CD4-positive, CD25-positive, alpha-beta regulatory T cell (primary cell): Measurements from ENCODE around the gene USP54. TPM values are rescaled to one million over a fixed set of nuclear protein-coding genes. Genes with fewer than 3 reads are reported as not detected.

Experiments used
- ATAC-seq, 2 donors: fragments of 150-1000 bp; cut with Tn5 transposase; one replicate each; pipeline ENCODE4 v1.10.0; 2021; ENCODE audit warnings: low read depth in 2 of 2, moderate number of reproducible peaks in 2 of 2, moderate library complexity in 1 of 2
- DNase-seq, 3 donors: peaks; one replicate each; pipeline versions ENCODE4 v3.0.0 to v3.0.0-alpha.2; 2012 to 2022; ENCODE audit warnings: mixed read lengths in 1 of 3
- H3K27ac ChIP-seq: one replicate; pipeline ENCODE4 v1.7.0; 2013; ENCODE audit warnings: mild to moderate bottlenecking, low read length; ENCODE audit not compliant: insufficient read depth, poor library complexity, severe bottlenecking
- H3K27me3 ChIP-seq: one replicate; pipeline ENCODE4 v1.7.0; 2013; ENCODE audit warnings: low read length; ENCODE audit not compliant: control insufficient read depth, insufficient read depth
- H3K36me3 ChIP-seq: one replicate; pipeline ENCODE4 v1.7.0; 2013; ENCODE audit warnings: mild to moderate bottlenecking, low read length, moderate library complexity; ENCODE audit not compliant: control insufficient read depth, insufficient read depth
- H3K4me1 ChIP-seq: 2 replicates; pipeline ENCODE4 v1.7.0; 2013; ENCODE audit warnings: mild to moderate bottlenecking, low read length; ENCODE audit not compliant: insufficient read depth, control insufficient read depth, poor library complexity, severe bottlenecking
- H3K4me3 ChIP-seq: one replicate; pipeline ENCODE4 v1.7.0; 2013; ENCODE audit warnings: low read depth, mild to moderate bottlenecking, low read length, moderate library complexity
- H3K9me3 ChIP-seq, 2 experiments: 1 replicate in 1 of 2; 2 replicates in 1 of 2; pipeline ENCODE4 v1.7.0; 2013; ENCODE audit warnings: low read length in 2 of 2, mild to moderate bottlenecking in 1 of 2, moderate library complexity in 1 of 2; ENCODE audit not compliant: control insufficient read depth in 2 of 2
- H3K27ac Mint-ChIP-seq, 3 donors: one replicate each; pipeline ENCODE4 v1.8.0; 2020 to 2022; ENCODE audit warnings: mild to moderate bottlenecking in 3 of 3, mixed read lengths in 3 of 3, moderate library complexity in 2 of 3
- H3K27me3 Mint-ChIP-seq: one replicate; pipeline ENCODE4 v1.8.0; 2022; ENCODE audit warnings: mild to moderate bottlenecking, mixed read lengths
- H3K36me3 Mint-ChIP-seq: one replicate; pipeline ENCODE4 v1.8.0; 2020; ENCODE audit warnings: mixed read lengths
- H3K4me1 Mint-ChIP-seq, 4 donors: one replicate each; pipeline ENCODE4 v1.8.0; 2020 to 2022; ENCODE audit warnings: mixed read lengths in 4 of 4, mild to moderate bottlenecking in 1 of 4
- H3K4me3 Mint-ChIP-seq, 4 donors: one replicate each; pipeline ENCODE4 v1.8.0; 2020 to 2022; ENCODE audit warnings: mild to moderate bottlenecking in 4 of 4, mixed read lengths in 4 of 4, moderate library complexity in 3 of 4
- H3K9me3 Mint-ChIP-seq, 7 donors: one replicate each; pipeline ENCODE4 v1.8.0; 2020 to 2022; ENCODE audit warnings: mixed read lengths in 7 of 7, mild to moderate bottlenecking in 3 of 7, moderate library complexity in 2 of 7
- polyA plus RNA-seq, 4 donors: library from polyadenylated mRNA; unstranded; fragments of 300-500 nt; fragmentation: Illumina TruSeq; gene quantifications; one replicate each; pipeline ENCODE4 v1.2.3, GENCODE V29; 2021
- total RNA-seq: library from RNA; stranded (reverse); gene quantifications from one replicate; pipeline ENCODE4 v1.2.3, GENCODE V29; 2022

The USP54 gene
- total and polyA plus RNA-seq, 5 donors from 2014 or later: 0.84 to 4.2 (median 1.1) TPM

- H3K36me3 Mint-ChIP-seq: no peaks in the 10 kb centered on the region
- H3K27ac Mint-ChIP-seq: peak overlapping the region in 1 of 3 donors; percentile 7
- no peak overlapping the region for H3K4me3 Mint-ChIP-seq
Observed at GRCh38 chr10:73601486-73601921, 10.4 kb upstream of the USP54 start.

GRCh38 chr10:73597346-73597745, 6.2 kb upstream of the USP54 start:
- Mint-ChIP-seq H3K27me3 (no peaks in the 10 kb centered on the region), H3K36me3 (no peaks in the 10 kb centered on the region), H3K4me3 (no peak overlapping the region), H3K4me1 (peaks cover 0 to 6% (median 4%) of the 10 kb centered on the region in 4 donors), H3K9me3 (no peaks in the 10 kb centered on the region), H3K27ac (no peak overlapping the region)
- no peak for DNase-seq
- Histone ChIP-seq H3K4me1 (no peaks in the 10 kb centered on the region), H3K27me3 (no peaks in the 10 kb centered on the region), H3K9me3 (no peaks in the 10 kb centered on the region), H3K36me3 (no peaks in the 10 kb centered on the region), H3K27ac (no peak overlapping the region), H3K4me3 (no peak overlapping the region)
- no peak for ATAC-seq

More at GRCh38 chr10:73601486-73601921, 10.4 kb upstream of the USP54 start:
- Histone ChIP-seq H3K4me3 (no peak overlapping the region), H3K4me1 (no peaks in the 10 kb centered on the region), H3K9me3 (no peaks in the 10 kb centered on the region), H3K36me3 (no peaks in the 10 kb centered on the region), H3K27me3 (no peaks in the 10 kb centered on the region), H3K27ac (no peak overlapping the region)
- H3K9me3 Mint-ChIP-seq: no peaks in the 10 kb centered on the region
- DNase-seq (no peak), ATAC-seq (no peak)
- H3K27me3 Mint-ChIP-seq: no peaks in the 10 kb centered on the region
- no peaks in the 10 kb centered on the region for H3K4me1 Mint-ChIP-seq

GRCh38 chr10:73593812-73594211, 2.7 kb upstream of the USP54 start:
- no peak for DNase-seq
- no peak overlapping the region for H3K4me3 Mint-ChIP-seq

GRCh38 chr10:73593110-73593509, 2.0 kb upstream of the USP54 start:
- no peaks in the 10 kb centered on the region for H3K27me3 ChIP-seq
- H3K36me3 ChIP-seq: no peaks in the 10 kb centered on the region
- Mint-ChIP-seq H3K27me3 (no peaks in the 10 kb centered on the region), H3K4me3 (no peak overlapping the region), H3K27ac (peak overlapping the region in 1 of 3 donors; percentile 57), H3K4me1 (peaks cover 13 to 27% (median 15%) of the 10 kb centered on the region in 4 donors), H3K9me3 (no peaks in the 10 kb centered on the region), H3K36me3 (no peaks in the 10 kb centered on the region)
- H3K4me1 ChIP-seq: peaks cover 16% of the 10 kb centered on the region
- ATAC-seq (no peak), DNase-seq (no peak)
- no peak overlapping the region for H3K4me3 ChIP-seq
- H3K27ac ChIP-seq: no peak overlapping the region
- no peaks in the 10 kb centered on the region for H3K9me3 ChIP-seq

More at GRCh38 chr10:73593812-73594211, 2.7 kb upstream of the USP54 start:
- H3K4me1 Mint-ChIP-seq: peaks cover 13 to 22% (median 15%) of the 10 kb centered on the region in 4 donors
- H3K27ac ChIP-seq: no peak overlapping the region
- H3K9me3 Mint-ChIP-seq: no peaks in the 10 kb centered on the region
- no peaks in the 10 kb centered on the region for H3K36me3 Mint-ChIP-seq
- no peaks in the 10 kb centered on the region for H3K27me3 ChIP-seq
- no peaks in the 10 kb centered on the region for H3K36me3 ChIP-seq
- no peaks in the 10 kb centered on the region for H3K9me3 ChIP-seq
- no peak for ATAC-seq
- H3K4me1 ChIP-seq: peaks cover 16% of the 10 kb centered on the region
- H3K4me3 ChIP-seq: no peak overlapping the region
- no peak overlapping the region for H3K27ac Mint-ChIP-seq
- no peaks in the 10 kb centered on the region for H3K27me3 Mint-ChIP-seq

- Histone ChIP-seq H3K4me3 (peak overlapping the region; percentile 51), H3K36me3 (no peaks in the 10 kb centered on the region), H3K27me3 (no peaks in the 10 kb centered on the region), H3K9me3 (no peaks in the 10 kb centered on the region), H3K27ac (no peak overlapping the region), H3K4me1 (peaks cover 16% of the 10 kb centered on the region)
- ATAC-seq (peak; percentile 39 to 43), DNase-seq (peak in 1 of 3 donors; percentile 70)
- Mint-ChIP-seq H3K4me1 (peaks cover 13 to 27% (median 15%) of the 10 kb centered on the region in 4 donors), H3K27me3 (no peaks in the 10 kb centered on the region), H3K9me3 (no peaks in the 10 kb centered on the region), H3K27ac (peak overlapping the region; percentile 57 to 96 (median 83)), H3K4me3 (peak overlapping the region in 2 of 4 donors; percentile 43 to 54), H3K36me3 (no peaks in the 10 kb centered on the region)
Observed at GRCh38 chr10:73591935-73592699, 975 bp upstream of the USP54 start.

- peaks cover 3% of the 10 kb centered on the region for H3K36me3 Mint-ChIP-seq
- peaks cover 13 to 27% (median 15%) of the 10 kb centered on the region in 4 donors for H3K4me1 Mint-ChIP-seq
- DNase-seq: no peak
- H3K27ac ChIP-seq: no peak overlapping the region
- H3K4me3 Mint-ChIP-seq: no peak overlapping the region
- H3K27me3 ChIP-seq: no peaks in the 10 kb centered on the region
- peaks cover 0 to 1% (median 0%) of the 10 kb centered on the region in 7 donors for H3K9me3 Mint-ChIP-seq
- no peaks in the 10 kb centered on the region for H3K36me3 ChIP-seq
- H3K27ac Mint-ChIP-seq: peak overlapping the region in 1 of 3 donors; percentile 29
- H3K27me3 Mint-ChIP-seq: no peaks in the 10 kb centered on the region
- H3K9me3 ChIP-seq: no peaks in the 10 kb centered on the region
- H3K4me1 ChIP-seq: peaks cover 16% of the 10 kb centered on the region
- H3K4me3 ChIP-seq: no peak overlapping the region
- ATAC-seq: no peak
Observed at GRCh38 chr10:73589563-73590126, 1.5 kb downstream of the USP54 start.

- no peak overlapping the region for H3K4me3 ChIP-seq
- peaks cover 16% of the 10 kb centered on the region for H3K4me1 ChIP-seq
- Mint-ChIP-seq H3K9me3 (peaks cover 0 to 1% (median 0%) of the 10 kb centered on the region in 7 donors), H3K36me3 (peaks cover 3% of the 10 kb centered on the region), H3K27me3 (no peaks in the 10 kb centered on the region), H3K4me3 (no peak overlapping the region), H3K4me1 (peaks cover 13 to 27% (median 15%) of the 10 kb centered on the region in 4 donors), H3K27ac (no peak overlapping the region)
- H3K27ac ChIP-seq: no peak overlapping the region
- ATAC-seq (no peak), DNase-seq (no peak)
- H3K36me3 ChIP-seq: no peaks in the 10 kb centered on the region
- no peaks in the 10 kb centered on the region for H3K27me3 ChIP-seq
- H3K9me3 ChIP-seq: no peaks in the 10 kb centered on the region
Observed at GRCh38 chr10:73588656-73589055, 2.5 kb downstream of the USP54 start.
